Left cardiac atrium (tissue), 4 donors: ENCODE results near the gene ANGPTL2. TPM values are rescaled to one million over a fixed set of nuclear protein-coding genes. Genes with fewer than 3 reads are reported as not detected.
A peak's percentile ranks its signal among the peaks of the same experiment; 100 is the strongest.

ENCODE experiments used
- ATAC-seq, 2 donors: fragments of 200-7000 bp; cut with Tn5 transposase; one replicate each; pipeline ENCODE4 v1.9.1; 2020; ENCODE audit warnings: mild to moderate bottlenecking in 2 of 2, moderate library complexity in 2 of 2
- DNase-seq: peaks from one replicate; pipeline ENCODE4 v3.0.0-alpha.2; 2020
- intact Hi-C, 2 donors: fragments of 100-400 bp; cut with DNase I; formaldehyde crosslinking; loops; one replicate each; pipeline versions ENCODE4 v1.14.1 to v1.15.1; 2022 to 2023
- total RNA-seq, 2 donors: library from RNA; stranded (reverse); fragmentation: NEBNext Ultra II Directional; extraction: Animal tissue kit (Norgen Biotek cat#: 25700); gene quantifications; one replicate each; pipeline ENCODE4 v1.2.1, GENCODE V29; 2021
- donor health status: DM: no; HTN: yes; CAD: no.
- donor health status: DM: no; HTN: yes; CAD: no; lungs with severe emphysema.
- donor health status: DM: yes; HTN: yes; CAD: no.
- donor health status: Dilated cardiomyopathy.

The ANGPTL2 gene
- total RNA-seq, 2 donors from 2014 or later = 51.8 to 63.1 TPM

GRCh38 chr9:127087836-127088235, 34.6 kb downstream of the ANGPTL2 start:
- intact Hi-C loops = no loop called here
- no peak for ATAC-seq
- DNase-seq = no peak

- DNase-seq = no peak
- intact Hi-C loops = no loop called here
- no peak for ATAC-seq
Observed at GRCh38 chr9:127087411-127087810, 35.0 kb downstream of the ANGPTL2 start.

DNA sequence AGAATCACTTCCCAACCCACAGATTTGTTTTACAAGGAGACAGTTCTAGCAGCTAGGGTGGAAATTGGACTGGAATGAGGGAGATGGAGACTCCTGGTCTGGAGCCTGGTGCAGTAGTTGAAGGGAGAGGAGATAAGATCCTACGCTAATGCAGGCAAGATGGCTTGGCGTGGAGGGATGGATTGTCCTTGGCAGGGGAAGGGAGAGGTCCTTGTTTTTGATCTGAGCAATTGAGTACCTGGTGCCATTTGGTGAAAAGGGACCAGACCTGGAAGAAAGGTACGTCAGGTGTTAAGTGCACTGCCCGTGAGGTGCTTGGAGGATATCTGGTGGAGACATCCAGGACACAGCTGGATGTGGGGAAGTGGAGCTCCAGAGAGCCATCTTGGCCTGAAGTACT, 35.7 kb downstream of the ANGPTL2 start:
- DNase-seq = no peak
- intact Hi-C loops = no loop called here
- no peak for ATAC-seq

GRCh38 chr9:127085186-127085585, 37.2 kb downstream of the ANGPTL2 start:
- ATAC-seq (no peak), DNase-seq (no peak)
- intact Hi-C loops = no loop called here

GRCh38 chr9:127084076-127085039, 38.1 kb downstream of the ANGPTL2 start:
- DNase-seq = no peak
- intact Hi-C loops = no loop called here
- ATAC-seq = no peak

GRCh38 chr9:127083138-127083980, 39.1 kb downstream of the ANGPTL2 start:
- ATAC-seq (peak; percentile 17 to 51), DNase-seq (no peak)
- intact Hi-C loops = no loop called here

GRCh38 chr9:127081250-127082185, 40.9 kb downstream of the ANGPTL2 start:
- ATAC-seq (peak; percentile 10 to 32), DNase-seq (no peak)
- intact Hi-C loops = no loop called here

- no peak for DNase-seq
- intact Hi-C loops = no loop called here
- ATAC-seq = no peak
Observed at GRCh38 chr9:127079446-127080140, 42.8 kb downstream of the ANGPTL2 start.

DNA sequence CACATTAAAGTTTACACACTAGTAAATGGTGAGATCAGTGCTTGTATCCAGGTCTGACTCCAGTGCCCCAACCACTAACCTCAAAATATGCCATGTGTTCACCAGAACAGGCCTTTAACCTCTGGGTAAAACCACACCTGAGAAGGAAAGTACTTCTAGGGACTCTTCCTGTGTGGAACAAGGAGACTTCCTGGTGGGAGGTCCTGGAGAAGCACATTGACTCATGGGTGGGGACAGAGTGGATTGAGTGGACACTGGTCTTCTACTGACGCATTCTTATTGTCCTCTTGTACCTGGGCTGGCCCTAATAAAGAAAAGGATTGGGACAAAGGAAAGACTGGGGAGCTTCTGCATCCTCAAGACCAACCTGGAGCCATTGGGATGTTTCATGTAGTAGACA, 43.4 kb downstream of the ANGPTL2 start:
- ATAC-seq = no peak

GRCh38 chr9:127078336-127078735, 44.1 kb downstream of the ANGPTL2 start:
- intact Hi-C loops = no loop called here
- peak in 1 of 2 donors; percentile 60 for ATAC-seq

More for the DNA sequence above, 43.4 kb downstream of the ANGPTL2 start:
- DNase-seq = no peak
- intact Hi-C loops = no loop called here

GRCh38 chr9:127077644-127077946, 44.8 kb downstream of the ANGPTL2 start:
- intact Hi-C loops = no loop called here
- DNase-seq = no peak
- no peak for ATAC-seq

More at GRCh38 chr9:127078336-127078735, 44.1 kb downstream of the ANGPTL2 start:
- DNase-seq = no peak

- peak in 1 of 2 donors; percentile 47 for ATAC-seq
Observed at GRCh38 chr9:127076860-127077643, 45.4 kb downstream of the ANGPTL2 start.

DNA sequence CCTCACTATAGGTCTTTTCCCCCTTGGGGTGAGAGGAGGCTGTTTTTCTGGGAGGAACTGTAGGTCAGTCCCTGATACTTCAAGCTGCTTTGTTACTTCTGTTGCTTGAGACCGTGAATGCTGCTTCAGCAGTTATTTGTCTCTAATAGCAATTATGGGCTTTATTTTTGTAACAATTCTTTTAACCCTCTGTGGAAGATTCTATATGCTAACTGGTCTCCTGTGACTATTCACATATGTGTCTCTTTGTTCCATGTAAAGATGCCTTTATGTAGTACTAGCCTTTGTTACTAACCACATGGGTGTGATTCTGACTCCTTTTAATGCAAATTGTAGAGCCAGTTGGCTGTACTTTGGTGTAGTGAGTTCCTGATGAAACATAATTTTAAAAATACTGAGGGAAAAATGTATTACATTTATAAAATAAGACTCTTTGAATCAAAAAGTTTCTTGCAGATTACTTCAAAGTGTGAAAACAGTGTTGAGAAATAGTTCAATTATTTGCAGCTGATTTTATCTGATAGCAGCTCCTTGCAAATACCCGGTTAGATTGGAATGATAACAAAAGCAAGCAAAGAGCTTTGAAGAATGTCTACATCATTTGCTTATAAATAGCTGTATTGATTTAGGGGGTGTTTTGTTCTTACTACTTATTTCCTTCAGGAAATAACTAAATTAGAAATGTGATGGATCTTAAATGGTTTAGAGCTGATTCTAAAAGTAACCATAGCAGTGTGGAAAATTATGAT, 46.6 kb downstream of the ANGPTL2 start:
- ATAC-seq (no peak), DNase-seq (no peak)
- intact Hi-C loops = no loop called here

More at GRCh38 chr9:127076860-127077643, 45.4 kb downstream of the ANGPTL2 start:
- DNase-seq = no peak
- intact Hi-C loops = no loop called here

GRCh38 chr9:127074561-127075548, 47.6 kb downstream of the ANGPTL2 start:
- ATAC-seq (peak; percentile 63 to 65), DNase-seq (no peak)
- intact Hi-C loops = no loop called here

DNA sequence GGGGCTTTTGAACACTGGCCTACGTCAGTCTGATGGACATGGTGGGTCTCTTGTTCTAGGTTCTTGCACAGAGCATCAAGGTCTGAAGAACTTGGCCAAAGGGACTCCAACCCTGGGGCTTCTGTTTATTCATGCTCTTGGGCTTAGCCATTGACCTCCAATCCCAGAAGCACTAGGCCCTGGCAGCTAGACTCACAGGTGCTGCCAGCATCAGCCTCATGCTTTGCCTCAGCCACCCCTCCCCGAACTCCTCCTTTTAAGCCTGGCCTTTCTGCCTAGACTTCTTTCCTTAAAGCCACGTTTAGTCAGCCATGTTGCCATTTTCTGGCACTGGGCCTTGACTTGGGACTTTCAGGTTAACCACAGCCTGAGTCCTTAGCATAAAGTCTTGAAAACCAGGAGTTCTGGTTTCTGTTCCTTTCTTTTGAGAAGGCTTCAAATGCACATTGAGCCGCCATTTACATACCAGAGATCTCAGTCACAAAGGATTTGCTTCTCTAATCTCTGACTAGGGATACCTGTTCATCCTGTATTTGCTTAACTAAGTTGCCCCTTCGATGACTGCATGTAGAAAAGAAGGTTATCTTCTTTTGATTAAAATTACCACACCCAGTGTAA, 54.7 kb downstream of the ANGPTL2 start:
- DNase-seq (no peak), ATAC-seq (no peak)
- intact Hi-C loops = no loop called here

- ATAC-seq (peak in 1 of 2 donors; percentile 54), DNase-seq (no peak)
- intact Hi-C loops = no loop called here
Observed at GRCh38 chr9:127066851-127067136, 55.6 kb downstream of the ANGPTL2 start.
